Stimulated activated CD8-positive, alpha-beta memory T cell treated with anti-CD3 and anti-CD28 coated beads, Interleukin-7, amount 100 ng/mL, for 4 hours (primary cell): ENCODE measurements around the gene FAT3.

Experiments
- DNase-seq, 2 donors: peaks; one replicate each; pipeline ENCODE4 v3.0.0-alpha.2; 2020; ENCODE audit warnings: low read depth in 2 of 2

Gene FAT3

DNA sequence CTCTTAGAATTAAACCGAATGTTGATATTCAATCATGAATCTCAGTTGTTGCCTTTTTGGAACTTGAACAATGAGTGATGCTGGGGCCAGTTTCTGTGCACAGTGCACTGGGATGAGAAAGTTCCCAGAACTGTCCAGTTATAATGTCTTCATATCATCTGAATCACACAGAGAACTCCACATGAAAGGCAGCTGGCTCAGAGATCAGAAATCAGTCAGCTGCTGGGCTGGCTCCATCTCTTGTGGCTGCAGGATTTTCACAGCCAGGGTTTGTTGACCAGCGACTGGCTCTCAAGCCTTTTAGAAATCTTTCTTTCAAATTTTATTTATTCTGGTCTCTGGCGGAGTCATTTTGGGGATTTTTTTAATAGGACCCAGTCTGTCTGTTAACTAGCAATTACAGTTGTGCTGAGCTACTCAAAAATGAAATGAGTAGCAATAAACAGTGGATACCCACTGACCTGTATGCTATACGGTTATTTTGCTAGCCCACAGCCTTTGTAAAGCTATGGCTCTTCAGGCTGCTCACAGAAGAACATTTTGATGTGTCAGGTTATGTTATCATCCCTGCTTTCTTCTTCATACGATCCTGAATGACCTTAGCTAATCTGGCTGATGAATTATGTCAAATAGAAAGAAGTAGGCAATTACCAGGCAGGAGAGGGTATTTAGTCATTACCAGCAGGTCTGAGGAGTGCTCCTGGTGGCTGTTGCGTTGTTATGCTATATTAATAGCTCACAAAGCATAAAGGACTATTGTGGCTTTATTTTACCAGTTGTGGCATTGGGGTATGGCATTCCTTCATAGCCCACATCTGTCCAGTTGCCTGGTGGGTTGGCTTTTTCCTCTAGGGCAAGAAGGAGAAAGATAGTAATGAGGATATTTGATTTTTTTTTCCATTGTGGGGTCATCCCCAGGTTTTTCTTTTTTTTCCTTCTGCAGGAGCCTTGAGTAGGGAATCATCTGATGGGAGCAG is 3.6 kb downstream of the FAT3 start:
- DNase-seq: no peak

DNA sequence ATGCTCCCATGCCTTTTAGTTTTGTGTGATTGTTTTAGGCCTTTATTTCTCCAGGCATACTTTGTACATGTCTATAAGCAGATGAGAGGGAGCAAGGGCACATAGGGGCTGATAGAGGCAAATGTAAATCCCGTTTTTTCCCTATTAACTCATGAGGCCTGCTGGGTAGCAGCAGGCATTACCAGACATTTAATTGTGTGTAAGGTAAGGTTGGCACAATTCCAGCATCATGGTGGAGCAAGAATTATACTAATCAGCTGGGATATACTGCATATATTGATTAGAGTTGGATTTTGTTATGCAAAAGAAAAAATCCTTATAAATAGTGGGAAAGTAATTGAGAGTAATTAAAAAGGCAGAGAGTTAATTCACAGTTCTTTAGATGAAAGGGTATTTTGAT is 12.2 kb downstream of the FAT3 start:
- DNase-seq: no peak

DNA sequence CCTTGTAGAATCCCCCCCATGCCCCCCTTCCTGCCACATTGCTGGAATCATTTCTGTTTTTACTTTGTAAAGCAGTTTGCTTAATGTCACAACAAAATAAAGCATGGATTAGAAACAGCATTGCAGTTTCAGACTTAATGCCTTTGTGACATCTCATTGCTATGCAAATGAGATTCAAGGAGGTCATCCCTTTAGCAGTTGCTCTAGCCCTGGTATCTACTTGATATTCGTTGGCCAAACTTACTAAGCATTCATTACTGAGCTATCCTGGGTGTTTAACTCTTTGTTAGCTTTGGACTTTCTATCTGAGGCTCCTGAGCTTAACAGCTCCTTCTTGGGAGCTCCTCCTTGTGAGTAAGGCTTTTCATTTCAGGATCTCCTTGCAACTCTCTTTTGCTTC is 16.3 kb downstream of the FAT3 start:
- no peak for DNase-seq

DNA sequence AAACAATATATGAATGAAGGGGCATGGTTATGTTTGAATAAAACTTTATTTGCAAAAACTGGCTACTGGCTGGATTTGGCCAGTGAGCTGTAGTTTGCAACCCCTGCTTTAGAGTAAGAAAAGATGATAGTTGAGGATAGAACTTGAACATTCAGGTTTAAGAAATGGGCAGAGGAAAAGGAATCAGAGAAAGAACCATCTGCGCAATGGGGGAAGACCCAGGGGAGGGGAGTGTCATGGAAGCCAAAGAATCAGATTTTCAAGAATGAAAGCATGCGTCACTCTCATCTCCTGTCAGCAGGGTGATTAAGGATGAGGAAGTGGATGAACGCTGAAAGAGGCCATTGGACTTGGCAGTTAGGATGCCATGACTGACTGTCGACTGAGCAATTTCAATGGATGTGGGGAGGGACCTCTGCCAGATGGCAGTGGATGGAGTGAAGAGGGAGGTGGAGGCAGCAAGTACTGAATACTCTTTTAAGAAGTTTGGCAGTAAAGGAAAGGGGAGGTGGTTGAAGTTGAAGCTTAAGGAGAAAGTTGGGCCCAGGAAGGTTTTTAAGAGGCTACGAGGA is 21.2 kb downstream of the FAT3 start:
- no peak for DNase-seq

- DNase-seq: no peak
Measured at GRCh38 chr11:92246630-92247029, 22.0 kb downstream of the FAT3 start.

GRCh38 chr11:92249156-92249753 is 24.6 kb downstream of the FAT3 start:
- DNase-seq: no peak

- no peak for DNase-seq
Measured at GRCh38 chr11:92251980-92252379, 27.4 kb downstream of the FAT3 start.

DNA sequence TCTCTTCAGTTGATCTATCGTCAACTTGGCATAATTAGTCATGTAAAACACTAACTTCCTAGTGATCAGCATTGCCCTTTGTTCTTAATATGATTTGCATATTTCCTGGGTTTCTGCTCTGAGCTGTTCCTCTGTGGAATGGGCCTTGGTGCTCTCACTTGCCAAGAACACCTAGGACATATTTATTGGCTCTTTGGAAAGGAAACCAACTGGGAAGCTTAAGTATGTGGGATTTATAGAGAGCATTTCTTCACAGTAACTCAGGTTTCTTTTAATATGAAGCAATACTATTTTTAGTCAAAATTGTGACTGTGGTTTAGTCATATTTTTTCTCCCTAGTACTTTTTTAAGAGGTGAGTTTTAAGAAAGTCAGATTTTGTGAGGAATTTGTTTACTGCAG is 28.8 kb downstream of the FAT3 start:
- no peak for DNase-seq

- no peak for DNase-seq
Measured at GRCh38 chr11:92253945-92254344, 29.3 kb downstream of the FAT3 start.

- no peak for DNase-seq
Measured at GRCh38 chr11:92257536-92257935, 32.9 kb downstream of the FAT3 start.

GRCh38 chr11:92259861-92260260 is 35.2 kb downstream of the FAT3 start:
- DNase-seq: no peak

DNA sequence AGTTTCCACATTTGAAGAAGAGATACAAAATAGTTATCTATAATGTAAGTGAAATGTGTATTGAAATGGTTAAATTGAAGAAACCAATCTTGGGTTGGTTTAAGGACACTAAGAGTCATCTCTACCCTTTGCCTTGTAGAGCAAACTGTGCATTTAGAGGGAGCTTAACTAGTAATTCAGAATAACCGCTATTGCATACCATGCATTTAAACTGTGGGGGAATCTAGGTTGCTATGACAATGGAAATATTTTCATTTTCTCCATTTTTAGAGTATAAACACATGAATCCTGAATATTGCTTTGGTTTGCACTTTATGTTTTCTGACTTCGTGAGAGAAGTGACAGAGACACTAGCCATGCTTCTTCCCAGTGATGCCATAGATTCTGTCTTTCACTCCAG is 39.7 kb downstream of the FAT3 start:
- DNase-seq: no peak

DNA sequence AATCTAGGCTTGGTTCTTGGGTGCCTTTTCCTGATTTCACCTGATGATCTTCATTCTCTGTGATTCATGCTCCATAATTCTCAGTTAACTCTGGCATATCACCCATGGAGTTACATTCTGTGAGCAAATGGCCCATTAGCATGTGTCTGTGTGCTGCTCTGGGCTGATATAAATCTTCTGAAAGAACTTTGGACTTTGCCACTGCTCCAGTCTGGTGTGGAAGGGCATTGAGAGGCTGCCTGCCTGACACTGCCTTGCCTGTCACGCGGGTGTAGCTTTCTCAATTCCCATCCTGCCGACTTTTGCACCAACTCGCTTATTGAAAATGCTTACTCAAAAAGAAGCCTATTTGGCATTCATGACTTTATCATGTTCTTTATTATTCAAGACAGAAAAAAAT is 42.2 kb downstream of the FAT3 start:
- DNase-seq: no peak

GRCh38 chr11:92267278-92267677 is 42.7 kb downstream of the FAT3 start:
- DNase-seq: no peak

DNA sequence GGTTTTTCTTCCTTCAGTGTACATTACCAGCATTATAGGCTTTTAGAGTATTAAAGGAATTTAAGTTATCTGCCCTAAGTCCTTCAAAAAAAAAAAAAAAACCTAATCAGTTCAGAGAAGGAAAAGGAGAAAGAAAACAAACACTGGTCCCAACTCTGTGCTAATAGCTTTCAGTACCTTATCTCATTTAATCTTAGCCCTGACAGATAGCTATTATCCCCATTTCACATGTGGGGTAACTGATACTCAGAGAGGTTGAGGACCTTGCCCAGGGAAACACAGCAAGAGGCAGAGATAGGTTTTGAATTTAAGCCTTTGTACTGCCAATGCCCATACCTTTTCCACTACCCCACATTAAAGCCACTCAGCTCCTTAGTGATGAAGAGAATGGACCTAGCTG is 43.4 kb downstream of the FAT3 start:
- DNase-seq: no peak

- DNase-seq: no peak
Measured at GRCh38 chr11:92268546-92268945, 43.9 kb downstream of the FAT3 start.

GRCh38 chr11:92269021-92269420 is 44.4 kb downstream of the FAT3 start:
- DNase-seq: no peak

GRCh38 chr11:92269841-92270240 is 45.2 kb downstream of the FAT3 start:
- no peak for DNase-seq

GRCh38 chr11:92272651-92273050 is 48.0 kb downstream of the FAT3 start:
- DNase-seq: no peak
